ENCODE data around the gene TAGLN3. TPM values are rescaled to one million over a fixed set of nuclear protein-coding genes. Genes with fewer than 3 reads are reported as not detected.

The TAGLN3 gene
- total and polyA plus RNA-seq, 2 of the 13 experiments (the other 11 are each of a cell fraction or from before 2014, with no cell fraction given): 0.51 to 0.91 TPM

GRCh38 chr3:112046599-112046998 is 47.9 kb downstream of the TAGLN3 start (continued):
- TF ChIP-seq ZHX2 (IDR thresholded peaks at IDR 0.05; ENCODE audit: low read depth) (no peak), ZHX2 (CRISPR knock-in tag; IDR thresholded peaks at IDR 0.05; ENCODE audit: borderline replicate concordance) (no peak), MAF1 (CRISPR knock-in tag; IDR thresholded peaks at IDR 0.05; ENCODE audit: borderline replicate concordance) (no peak)

- Histone ChIP-seq H3K4me1 (ENCODE audit: insufficient read depth, low read length) (peaks cover 11% of the 10 kb centered on the region), H3K36me3 (replicated peaks in 1 of 2; ENCODE audit: control insufficient read depth in 1 of 2, insufficient read depth in 2 of 2, low read length in 2 of 2) (no peaks in the 10 kb centered on the region), H3K27ac (ENCODE audit: extremely low read length, insufficient read depth, low read length) (no peak overlapping the region), H3K4me3 (replicated peaks in 1 of 3; ENCODE audit: insufficient read depth in 1 of 3, low read depth in 2 of 3, low read length in 3 of 3) (no peak overlapping the region), H3K79me2 (ENCODE audit: insufficient read depth, low read length) (no peaks in the 10 kb centered on the region), H4K20me1 (ENCODE audit: insufficient read depth, low read length) (no peaks in the 10 kb centered on the region), H2AFZ (ENCODE audit: low read length) (no peak overlapping the region), H3K9ac (ENCODE audit: insufficient read depth, low read depth, low read length) (no peak overlapping the region), H3K9me3 (ENCODE audit: low read length) (no peaks in the 10 kb centered on the region), H3K4me2 (ENCODE audit: low read depth, low read length) (no peak overlapping the region), H3K27me3 (ENCODE audit: control insufficient read depth in 1 of 2, insufficient read depth in 2 of 2, low read length in 2 of 2) (no peaks in the 10 kb centered on the region)
- CTCF ChIA-PET (ENCODE audit: low intra/inter-chr PET ratio, low total read pairs): no interaction called here
- DNase-seq (ENCODE audit: low spot score) (no peak), ATAC-seq (no peak), FAIRE-seq (no peak)
- intact Hi-C loops (cut with micrococcal nuclease; ENCODE audit: unreplicated experiment) (no loop called here), in situ Hi-C loops (cut with HindIII; ENCODE audit: extremely low pct_ligation_motif_present, low pct_unique_long_range_greater_than_20kb) (no loop called here)
- POLR2A ChIA-PET: no interaction called here
- WGBS (ENCODE audit: low lambda C conversion rate): 78% methylated on average over 1 of the region's 1 CpG
- no TSS peak for BruUV-seq (replicated peaks)
- TF ChIP-seq HNRNPK (IDR thresholded peaks at IDR 0.05; ENCODE audit: low read depth, low read length, poor library complexity, severe bottlenecking) (no peak), FOXC1 (CRISPR knock-in tag; IDR thresholded peaks at IDR 0.05; ENCODE audit: borderline replicate concordance) (no peak), ZBTB20 (CRISPR knock-in tag; IDR thresholded peaks at IDR 0.05; ENCODE audit: borderline replicate concordance, low read depth) (no peak), EZH2 (conservative IDR thresholded peaks at IDR 0.05; ENCODE audit: low read depth, low read length) (no peak), PRDM10 (CRISPR knock-in tag; IDR thresholded peaks at IDR 0.05; ENCODE audit: low read depth) (no peak), RXRA (CRISPR knock-in tag; IDR thresholded peaks at IDR 0.05) (no peak), ZBTB33 (CRISPR knock-in tag; IDR thresholded peaks at IDR 0.05) (no peak), SKI (IDR thresholded peaks at IDR 0.05; ENCODE audit: partially characterized antibody) (no peak)
These were observed 48.5 kb downstream of the TAGLN3 start for GRCh38 chr3:112047264-112047663.
